H9 (cell line): ENCODE results near the gene TMCO6. TPM values are rescaled to one million over a fixed set of nuclear protein-coding genes. Genes with fewer than 3 reads are reported as not detected.

Experiments used
- DNase-seq: peaks from one replicate; pipeline ENCODE4 v3.0.0-alpha.2; 2017
- H2AFZ ChIP-seq: one replicate; pipeline ENCODE4 v1.6.1; 2013; ENCODE audit warnings: mild to moderate bottlenecking, low read length, control low read depth, moderate library complexity
- H2AK5ac ChIP-seq: 2 replicates; pipeline ENCODE4 v1.6.1; 2013; ENCODE audit warnings: low read length, control low read depth, mixed read lengths; ENCODE audit not compliant: insufficient read length
- H2BK120ac ChIP-seq: one replicate; pipeline ENCODE4 v1.6.1; 2013; ENCODE audit warnings: low read depth, mild to moderate bottlenecking, low read length, control low read depth, inconsistent platforms; ENCODE audit not compliant: poor library complexity, severe bottlenecking
- H2BK12ac ChIP-seq: 2 replicates; pipeline ENCODE4 v1.6.1; 2013; ENCODE audit warnings: low read length, control low read depth, mixed read lengths, low read depth; ENCODE audit not compliant: insufficient read length
- H2BK15ac ChIP-seq: 2 replicates; pipeline ENCODE4 v1.6.1; 2013; ENCODE audit warnings: low read depth, low read length, control low read depth
- H2BK20ac ChIP-seq: one replicate; pipeline ENCODE4 v1.6.1; 2013; ENCODE audit warnings: low read depth, mild to moderate bottlenecking, low read length, control low read depth, inconsistent platforms; ENCODE audit not compliant: poor library complexity, severe bottlenecking
- H2BK5ac ChIP-seq: 2 replicates; pipeline ENCODE4 v1.6.1; 2013; ENCODE audit warnings: low read length, control low read depth, mixed read lengths; ENCODE audit not compliant: insufficient read length
- H3K14ac ChIP-seq: 2 replicates; pipeline ENCODE4 v1.6.1; 2013; ENCODE audit warnings: low read length, control low read depth; ENCODE audit not compliant: insufficient read depth
- H3K18ac ChIP-seq: 2 replicates; pipeline ENCODE4 v1.6.1; 2013; ENCODE audit warnings: low read depth, mild to moderate bottlenecking, mixed read lengths, low read length, control low read depth; ENCODE audit not compliant: insufficient read length
- H3K23ac ChIP-seq: 2 replicates; pipeline ENCODE4 v1.6.1; 2013; ENCODE audit warnings: low read length, control low read depth, mixed read lengths, low read depth; ENCODE audit not compliant: insufficient read length
- H3K23me2 ChIP-seq: 2 replicates; pipeline ENCODE4 v1.6.1; 2013; ENCODE audit warnings: low read depth, mild to moderate bottlenecking, mixed read lengths, low read length, control low read depth; ENCODE audit not compliant: insufficient read length, poor library complexity, severe bottlenecking
- H3K27ac ChIP-seq: 2 replicates; pipeline ENCODE4 v1.5.1; 2013; ENCODE audit warnings: low read length, control low read depth, mixed read lengths, low read depth; ENCODE audit not compliant: insufficient read length
- H3K27me3 ChIP-seq: 2 replicates; pipeline ENCODE4 v1.6.1; 2013; ENCODE audit warnings: low read length, control low read depth, inconsistent platforms; ENCODE audit not compliant: insufficient read depth
- H3K4ac ChIP-seq: 2 replicates; pipeline ENCODE4 v1.6.1; 2013; ENCODE audit warnings: low read depth, mild to moderate bottlenecking, control low read depth, inconsistent platforms, low read length, moderate library complexity
- H3K4me1 ChIP-seq: 2 replicates; pipeline ENCODE4 v1.6.1; 2013; ENCODE audit warnings: low read length, control low read depth, inconsistent platforms; ENCODE audit not compliant: insufficient read depth
- H3K4me2 ChIP-seq: 2 replicates; pipeline ENCODE4 v1.6.1; 2013; ENCODE audit warnings: low read length, control low read depth, mixed read lengths; ENCODE audit not compliant: insufficient read length, insufficient read depth
- H3K56ac ChIP-seq: 2 replicates; pipeline ENCODE4 v1.6.1; 2013; ENCODE audit warnings: low read depth, mild to moderate bottlenecking, mixed read lengths, low read length, control low read depth; ENCODE audit not compliant: insufficient read length
- H3K79me1 ChIP-seq: 2 replicates; pipeline ENCODE4 v1.6.1; 2013; ENCODE audit warnings: low read depth, mild to moderate bottlenecking, moderate library complexity, low read length, control low read depth, inconsistent platforms; ENCODE audit not compliant: insufficient read depth, poor library complexity, severe bottlenecking
- H3K79me2 ChIP-seq: 2 replicates; pipeline ENCODE4 v1.6.1; 2013; ENCODE audit warnings: low read length, control low read depth, inconsistent platforms; ENCODE audit not compliant: insufficient read depth
- H3K9ac ChIP-seq: 2 replicates; pipeline ENCODE4 v1.6.1; 2013; ENCODE audit warnings: low read length, control low read depth, mixed read lengths; ENCODE audit not compliant: insufficient read length; ENCODE audit errors: extremely low read depth
- H3K9me3 ChIP-seq: one replicate; pipeline ENCODE4 v1.6.1; 2013; ENCODE audit warnings: low read depth, low read length, inconsistent platforms; ENCODE audit not compliant: control insufficient read depth
- H3T11ph ChIP-seq: one replicate; pipeline ENCODE4 v1.6.1; 2013; ENCODE audit warnings: mild to moderate bottlenecking, low read length, control low read depth, inconsistent platforms
- H4K20me1 ChIP-seq: one replicate; pipeline ENCODE4 v1.6.1; 2013; ENCODE audit not compliant: control insufficient read depth, insufficient read length, insufficient read depth
- H4K5ac ChIP-seq: 2 replicates; pipeline ENCODE4 v1.6.1; 2013; ENCODE audit warnings: low read depth, mild to moderate bottlenecking, mixed read lengths, low read length, control low read depth; ENCODE audit not compliant: insufficient read length
- H4K8ac ChIP-seq: replicated peaks from 2 replicates; pipeline ENCODE4 v1.6.1; 2013; ENCODE audit warnings: low read length, control low read depth, mixed read lengths, low read depth; ENCODE audit not compliant: insufficient read length
- H4K91ac ChIP-seq: 2 replicates; pipeline ENCODE4 v1.6.1; 2013; ENCODE audit warnings: low read depth, mild to moderate bottlenecking, moderate library complexity, mixed read lengths, low read length, control low read depth; ENCODE audit not compliant: insufficient read length
- H3K27ac Mint-ChIP-seq, 3 experiments: 2 replicates in 2 of 3; 3 replicates in 1 of 3; pipeline ENCODE4 v1.8.0; 2020 to 2021; ENCODE audit warnings: mixed read lengths in 3 of 3, mild to moderate bottlenecking in 1 of 3, moderate library complexity in 1 of 3
- H3K27me3 Mint-ChIP-seq: 2 replicates; pipeline ENCODE4 v1.8.0; 2021; ENCODE audit warnings: low read depth, mild to moderate bottlenecking, moderate library complexity, mixed read lengths
- H3K36me3 Mint-ChIP-seq, 3 experiments: 2 replicates in 2 of 3; 3 replicates in 1 of 3; pipeline ENCODE4 v1.8.0; 2020 to 2021; ENCODE audit warnings: low read depth in 3 of 3, mixed read lengths in 3 of 3; ENCODE audit not compliant: insufficient read depth in 1 of 3
- H3K4me1 Mint-ChIP-seq, 2 experiments: 2 replicates each; pipeline ENCODE4 v1.8.0; 2020; ENCODE audit warnings: mixed read lengths in 2 of 2
- H3K4me3 Mint-ChIP-seq, 2 experiments: 2 replicates in 1 of 2; 3 replicates in 1 of 2; pipeline ENCODE4 v1.8.0; 2020 to 2021; ENCODE audit warnings: mild to moderate bottlenecking in 2 of 2, mixed read lengths in 2 of 2, moderate library complexity in 1 of 2
- H3K9me3 Mint-ChIP-seq, 2 experiments: 2 replicates in 1 of 2; 3 replicates in 1 of 2; pipeline ENCODE4 v1.8.0; 2020; ENCODE audit warnings: mild to moderate bottlenecking in 2 of 2, mixed read lengths in 2 of 2, moderate library complexity in 1 of 2
- WGBS: extraction: QIAGEN DNeasy Blood & Tissue Kit; methylation state at CpG from one replicate; pipeline ENCODE4 v1.1.7; 2013; ENCODE audit warnings: missing lambda C conversion rate, low lambda C conversion rate, mixed read lengths; ENCODE audit not compliant: insufficient read length; ENCODE audit errors: extremely low coverage; 5-methylcytosine and 5-hydroxymethylcytosine counted together
- total RNA-seq: library from RNA; stranded (reverse); gene quantifications from 2 replicates; pipeline ENCODE4 v1.2.1, GENCODE V29; 2021
- TF ChIP-seq, protein P1 (sequence below): fragments of 200-600 bp; sonication (generic); conservative IDR thresholded peaks from 3 replicates; pipeline ENCODE4 v1.8.0; 2021; ENCODE audit warnings: antibody characterized with exemption, mild to moderate bottlenecking

Gene TMCO6
- total RNA-seq, 1 experiment from 2014 or later, result 39.3 TPM

DNA sequence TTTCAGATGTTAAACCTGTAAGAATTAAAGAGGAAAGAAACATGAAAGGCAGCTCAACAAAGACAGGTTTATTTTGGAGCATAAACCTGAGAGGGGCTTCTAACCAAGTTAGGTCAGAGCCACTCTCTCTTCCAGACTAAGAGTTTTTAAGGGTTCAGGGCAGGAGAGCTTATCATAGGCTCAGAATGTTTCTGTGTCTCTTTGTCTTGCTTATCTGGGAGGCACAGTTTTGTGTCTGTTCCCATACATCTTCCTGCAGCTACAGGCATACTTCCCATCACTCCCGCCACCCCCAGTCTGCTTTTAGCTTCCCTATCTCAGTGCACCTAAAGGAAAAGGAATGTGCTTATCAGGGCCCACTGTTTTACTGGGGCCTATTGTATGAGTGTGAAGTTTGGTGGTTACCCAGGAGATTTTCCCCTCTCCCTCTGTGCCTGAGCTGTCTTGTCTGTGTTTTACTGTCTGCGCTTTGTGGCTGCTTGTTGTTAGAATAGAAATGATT lies 28.2 kb upstream of the TMCO6 start:
- no peak overlapping the region for H4K8ac ChIP-seq

More for the DNA sequence above, 28.2 kb upstream of the TMCO6 start:
- Mint-ChIP-seq H3K4me3 (no peak overlapping the region), H3K36me3 (peaks cover 0 to 3% (median 2%) of the 10 kb centered on the region in 3 experiments; a peak in 1 of 7 replicates), H3K27ac (no peak overlapping the region), H3K27me3 (peaks cover 5% of the 10 kb centered on the region), H3K9me3 (peaks cover 44 to 66% of the 10 kb centered on the region in 2 experiments), H3K4me1 (no peaks in the 10 kb centered on the region)
- no peaks in the 10 kb centered on the region for H4K20me1 ChIP-seq
- H2BK12ac ChIP-seq, result no peak overlapping the region
- WGBS, result no CpG with 5 or more reads among the region's 2 CpGs
- no peak overlapping the region for H3K4ac ChIP-seq
- no peaks in the 10 kb centered on the region for H3K23me2 ChIP-seq
- no peak overlapping the region for H4K5ac ChIP-seq
- H3K14ac ChIP-seq, result no peak overlapping the region
- no peak overlapping the region for H3K4me2 ChIP-seq
- no peak overlapping the region for H2BK120ac ChIP-seq
- H2BK20ac ChIP-seq, result no peak overlapping the region
- no peaks in the 10 kb centered on the region for H3K79me1 ChIP-seq
- H3K27ac ChIP-seq, result no peak overlapping the region
- H3K18ac ChIP-seq, result no peak overlapping the region
- no peak overlapping the region for H4K91ac ChIP-seq
- H3K23ac ChIP-seq, result no peak overlapping the region
- no peak overlapping the region for H3T11ph ChIP-seq
- TF ChIP-seq, protein P1, sequence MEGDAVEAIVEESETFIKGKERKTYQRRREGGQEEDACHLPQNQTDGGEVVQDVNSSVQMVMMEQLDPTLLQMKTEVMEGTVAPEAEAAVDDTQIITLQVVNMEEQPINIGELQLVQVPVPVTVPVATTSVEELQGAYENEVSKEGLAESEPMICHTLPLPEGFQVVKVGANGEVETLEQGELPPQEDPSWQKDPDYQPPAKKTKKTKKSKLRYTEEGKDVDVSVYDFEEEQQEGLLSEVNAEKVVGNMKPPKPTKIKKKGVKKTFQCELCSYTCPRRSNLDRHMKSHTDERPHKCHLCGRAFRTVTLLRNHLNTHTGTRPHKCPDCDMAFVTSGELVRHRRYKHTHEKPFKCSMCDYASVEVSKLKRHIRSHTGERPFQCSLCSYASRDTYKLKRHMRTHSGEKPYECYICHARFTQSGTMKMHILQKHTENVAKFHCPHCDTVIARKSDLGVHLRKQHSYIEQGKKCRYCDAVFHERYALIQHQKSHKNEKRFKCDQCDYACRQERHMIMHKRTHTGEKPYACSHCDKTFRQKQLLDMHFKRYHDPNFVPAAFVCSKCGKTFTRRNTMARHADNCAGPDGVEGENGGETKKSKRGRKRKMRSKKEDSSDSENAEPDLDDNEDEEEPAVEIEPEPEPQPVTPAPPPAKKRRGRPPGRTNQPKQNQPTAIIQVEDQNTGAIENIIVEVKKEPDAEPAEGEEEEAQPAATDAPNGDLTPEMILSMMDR, result no peak
- no peak overlapping the region for H3K9ac ChIP-seq
- no peak overlapping the region for H2BK15ac ChIP-seq
- no peak for DNase-seq
- no peaks in the 10 kb centered on the region for H3K27me3 ChIP-seq
- no peaks in the 10 kb centered on the region for H3K9me3 ChIP-seq
- H2AK5ac ChIP-seq, result no peak overlapping the region
- no peaks in the 10 kb centered on the region for H3K79me2 ChIP-seq
- H2BK5ac ChIP-seq, result no peak overlapping the region
- H2AFZ ChIP-seq, result no peak overlapping the region
- H3K56ac ChIP-seq, result no peak overlapping the region
- no peaks in the 10 kb centered on the region for H3K4me1 ChIP-seq
